ENCODE data around the gene KCNQ1.

The KCNQ1 gene

DNA sequence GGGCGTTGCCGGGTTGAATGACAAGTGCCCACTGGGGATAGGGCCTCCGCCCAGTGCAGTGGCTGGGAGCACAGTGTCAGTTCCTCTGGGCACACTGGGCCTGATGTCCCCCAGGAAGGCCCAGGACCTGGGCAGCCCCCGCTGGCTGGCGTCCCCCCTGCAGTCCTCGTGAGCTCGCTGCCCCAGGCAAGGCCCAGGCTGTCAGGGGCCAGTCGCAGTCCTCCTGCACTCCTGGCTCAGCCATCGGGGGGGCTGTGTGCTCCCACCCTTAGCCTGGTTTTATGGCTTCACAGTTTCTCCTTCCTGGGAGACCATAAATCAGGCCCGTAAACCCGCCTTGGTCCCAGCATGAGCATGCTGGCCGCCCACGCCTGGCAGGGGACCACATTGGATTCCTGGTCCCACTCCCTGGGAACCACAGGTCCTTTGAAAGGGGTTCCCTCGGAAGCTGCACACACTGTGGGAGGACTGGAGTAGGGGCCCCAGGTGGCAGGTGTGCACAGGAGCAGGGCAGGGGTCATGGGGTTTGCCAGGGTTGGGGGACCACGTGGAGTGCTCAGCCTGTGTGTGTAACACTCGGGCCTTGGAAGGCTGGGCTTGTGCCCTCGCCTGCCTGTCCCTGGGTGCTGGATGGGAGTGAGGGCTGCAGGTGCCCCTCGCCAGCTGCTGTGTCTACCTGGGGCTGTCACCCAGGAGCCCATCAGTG, 141.4 kb downstream of the KCNQ1 start:
- Histone ChIP-seq H3K4me2 (ENCODE audit: low read depth, low read length, poor library complexity, severe bottlenecking) (no peak overlapping the region), H4K20me1 (ENCODE audit: low read depth, low read length) (no peaks in the 10 kb centered on the region), H2AFZ (ENCODE audit: low read depth, low read length, severe bottlenecking) (no peak overlapping the region), H3K4me3 (ENCODE audit: insufficient read depth, low read length, poor library complexity, severe bottlenecking) (no peak overlapping the region), H3F3A (ENCODE audit: insufficient read depth) (no peaks in the 10 kb centered on the region), H3K9ac (ENCODE audit: low read length) (no peak overlapping the region), H3K79me2 (ENCODE audit: insufficient read depth, low read length) (no peaks in the 10 kb centered on the region), H3K27ac (ENCODE audit: low read depth, low read length) (no peak overlapping the region), H3K9me2 (replicated peaks; ENCODE audit: insufficient read depth, low read length) (no peaks in the 10 kb centered on the region), H3K9me3 (ENCODE audit: insufficient read depth, low read length) (no peaks in the 10 kb centered on the region), H3K36me3 (ENCODE audit: low read length) (no peaks in the 10 kb centered on the region), H3K27me3 (ENCODE audit: low read length) (no peaks in the 10 kb centered on the region)
- TF ChIP-seq CTCF (IDR thresholded peaks at IDR 0.05; ENCODE audit: insufficient read depth, low read length, poor library complexity, severe bottlenecking) (no peak), EZH2phosphoT487 (conservative IDR thresholded peaks at IDR 0.05; ENCODE audit: low read length) (no peak)

GRCh38 chr11:2586793-2587131, 142.0 kb downstream of the KCNQ1 start:
- H2AFZ ChIP-seq (ENCODE audit: low read depth, low read length, severe bottlenecking) = no peak overlapping the region
- no peak overlapping the region for H3K9ac ChIP-seq (ENCODE audit: low read length)
- no peak overlapping the region for H3K4me2 ChIP-seq (ENCODE audit: low read depth, low read length, poor library complexity, severe bottlenecking)
- H3K27me3 ChIP-seq (ENCODE audit: low read length) = no peaks in the 10 kb centered on the region
- H3K4me3 ChIP-seq (ENCODE audit: insufficient read depth, low read length, poor library complexity, severe bottlenecking) = no peak overlapping the region
- no peaks in the 10 kb centered on the region for H3K9me2 ChIP-seq (replicated peaks; ENCODE audit: insufficient read depth, low read length)
- no peaks in the 10 kb centered on the region for H3K36me3 ChIP-seq (ENCODE audit: low read length)
- no peaks in the 10 kb centered on the region for H3F3A ChIP-seq (ENCODE audit: insufficient read depth)
- H3K9me3 ChIP-seq (ENCODE audit: insufficient read depth, low read length) = no peaks in the 10 kb centered on the region
- no peak overlapping the region for H3K27ac ChIP-seq (ENCODE audit: low read depth, low read length)
- no peaks in the 10 kb centered on the region for H3K79me2 ChIP-seq (ENCODE audit: insufficient read depth, low read length)
- H4K20me1 ChIP-seq (ENCODE audit: low read depth, low read length) = no peaks in the 10 kb centered on the region
- TF ChIP-seq EZH2phosphoT487 (conservative IDR thresholded peaks at IDR 0.05; ENCODE audit: low read length) = no peak
- TF ChIP-seq CTCF (IDR thresholded peaks at IDR 0.05; ENCODE audit: insufficient read depth, low read length, poor library complexity, severe bottlenecking) = no peak

DNA sequence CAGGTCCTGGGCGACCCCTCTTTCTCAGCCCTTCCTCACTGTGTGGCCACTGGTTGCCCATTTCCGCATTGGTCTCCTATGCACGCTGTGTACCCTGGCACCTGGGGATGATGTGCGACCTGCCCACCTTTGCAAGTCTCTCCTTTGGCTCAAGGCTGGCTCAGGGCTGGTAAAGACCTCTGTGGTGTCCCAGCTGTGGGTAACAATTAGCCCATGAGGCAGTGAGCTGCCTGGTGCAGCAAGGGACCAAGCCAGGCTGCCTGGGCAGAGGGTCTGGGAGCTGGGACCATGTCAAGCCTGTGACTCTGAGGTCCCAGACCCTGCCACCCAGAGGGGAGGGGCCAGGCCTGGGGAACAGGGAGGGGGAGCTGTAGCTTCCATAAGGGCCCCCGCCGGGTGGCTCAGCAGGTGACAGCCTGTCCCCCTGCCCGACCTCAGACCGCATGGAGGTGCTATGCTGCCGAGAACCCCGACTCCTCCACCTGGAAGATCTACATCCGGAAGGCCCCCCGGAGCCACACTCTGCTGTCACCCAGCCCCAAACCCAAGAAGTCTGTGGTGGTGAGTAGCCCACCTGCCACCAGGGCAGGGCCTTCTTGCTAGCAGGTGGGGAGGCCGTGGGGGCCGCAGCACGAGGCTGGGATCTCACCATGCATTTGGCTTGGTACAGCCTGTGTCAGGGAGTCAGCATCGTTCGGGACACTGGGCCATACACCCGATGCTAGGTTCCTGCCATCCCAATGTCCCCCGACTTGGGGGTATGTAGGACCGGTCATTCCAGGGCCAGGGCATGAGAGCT, 142.5 kb downstream of the KCNQ1 start:
- Histone ChIP-seq H3K27me3 (ENCODE audit: low read length) (no peaks in the 10 kb centered on the region), H3K36me3 (ENCODE audit: low read length) (no peaks in the 10 kb centered on the region), H3K9ac (ENCODE audit: low read length) (no peak overlapping the region), H3K9me3 (ENCODE audit: insufficient read depth, low read length) (no peaks in the 10 kb centered on the region), H3K27ac (ENCODE audit: low read depth, low read length) (no peak overlapping the region), H3K4me3 (ENCODE audit: insufficient read depth, low read length, poor library complexity, severe bottlenecking) (no peak overlapping the region), H2AFZ (ENCODE audit: low read depth, low read length, severe bottlenecking) (no peak overlapping the region), H3K9me2 (replicated peaks; ENCODE audit: insufficient read depth, low read length) (no peaks in the 10 kb centered on the region), H4K20me1 (ENCODE audit: low read depth, low read length) (no peaks in the 10 kb centered on the region), H3K4me2 (ENCODE audit: low read depth, low read length, poor library complexity, severe bottlenecking) (no peak overlapping the region), H3K79me2 (ENCODE audit: insufficient read depth, low read length) (no peaks in the 10 kb centered on the region), H3F3A (ENCODE audit: insufficient read depth) (no peaks in the 10 kb centered on the region)
- no peak for TF ChIP-seq CTCF (IDR thresholded peaks at IDR 0.05; ENCODE audit: insufficient read depth, low read length, poor library complexity, severe bottlenecking)
- TF ChIP-seq EZH2phosphoT487 (conservative IDR thresholded peaks at IDR 0.05; ENCODE audit: low read length) = no peak
